Measurements from ENCODE around the gene YPEL4.

YPEL4 gene

DNA sequence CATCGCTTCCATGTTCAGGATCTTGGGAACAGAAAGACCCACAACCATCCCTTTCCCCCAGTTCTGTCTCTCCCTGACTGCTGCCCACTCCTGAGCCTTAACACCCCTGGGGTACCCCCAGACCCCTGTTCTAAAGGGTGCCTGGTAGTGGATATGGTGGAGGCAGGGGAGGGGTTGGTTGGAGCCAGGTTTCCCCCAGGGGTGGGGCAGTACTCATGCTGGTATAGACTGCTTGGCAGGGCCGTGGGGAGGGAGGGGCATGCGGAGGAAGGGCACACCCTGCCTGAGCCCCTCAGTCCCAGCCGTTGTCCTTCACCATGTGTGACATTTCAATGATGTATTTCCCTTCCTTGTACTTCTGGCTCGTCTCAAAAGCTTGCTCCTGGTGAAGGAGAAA lies 4.0 kb downstream of the YPEL4 start:
- H3K27ac ChIP-seq, result no peak overlapping the region
- H3K27me3 ChIP-seq (ENCODE audit: control insufficient read depth, insufficient read depth, low read length), result no peaks in the 10 kb centered on the region
- no peaks in the 10 kb centered on the region for H3K4me1 ChIP-seq
- no peak overlapping the region for H2AFZ ChIP-seq
- H3K79me2 ChIP-seq, result no peaks in the 10 kb centered on the region
- H3K9me3 ChIP-seq (ENCODE audit: control insufficient read depth, low read length), result no peaks in the 10 kb centered on the region
- TF ChIP-seq, protein P1, sequence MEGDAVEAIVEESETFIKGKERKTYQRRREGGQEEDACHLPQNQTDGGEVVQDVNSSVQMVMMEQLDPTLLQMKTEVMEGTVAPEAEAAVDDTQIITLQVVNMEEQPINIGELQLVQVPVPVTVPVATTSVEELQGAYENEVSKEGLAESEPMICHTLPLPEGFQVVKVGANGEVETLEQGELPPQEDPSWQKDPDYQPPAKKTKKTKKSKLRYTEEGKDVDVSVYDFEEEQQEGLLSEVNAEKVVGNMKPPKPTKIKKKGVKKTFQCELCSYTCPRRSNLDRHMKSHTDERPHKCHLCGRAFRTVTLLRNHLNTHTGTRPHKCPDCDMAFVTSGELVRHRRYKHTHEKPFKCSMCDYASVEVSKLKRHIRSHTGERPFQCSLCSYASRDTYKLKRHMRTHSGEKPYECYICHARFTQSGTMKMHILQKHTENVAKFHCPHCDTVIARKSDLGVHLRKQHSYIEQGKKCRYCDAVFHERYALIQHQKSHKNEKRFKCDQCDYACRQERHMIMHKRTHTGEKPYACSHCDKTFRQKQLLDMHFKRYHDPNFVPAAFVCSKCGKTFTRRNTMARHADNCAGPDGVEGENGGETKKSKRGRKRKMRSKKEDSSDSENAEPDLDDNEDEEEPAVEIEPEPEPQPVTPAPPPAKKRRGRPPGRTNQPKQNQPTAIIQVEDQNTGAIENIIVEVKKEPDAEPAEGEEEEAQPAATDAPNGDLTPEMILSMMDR (IDR thresholded peaks at IDR 0.05), result no peak
- H3K9ac ChIP-seq, result no peak overlapping the region
- H3K4me2 ChIP-seq (ENCODE audit: low read length), result no peak overlapping the region
- no peaks in the 10 kb centered on the region for H3K36me3 ChIP-seq (ENCODE audit: control insufficient read depth, insufficient read depth, low read length)
- no peak overlapping the region for H3K4me3 ChIP-seq (ENCODE audit: low read depth, low read length)

DNA sequence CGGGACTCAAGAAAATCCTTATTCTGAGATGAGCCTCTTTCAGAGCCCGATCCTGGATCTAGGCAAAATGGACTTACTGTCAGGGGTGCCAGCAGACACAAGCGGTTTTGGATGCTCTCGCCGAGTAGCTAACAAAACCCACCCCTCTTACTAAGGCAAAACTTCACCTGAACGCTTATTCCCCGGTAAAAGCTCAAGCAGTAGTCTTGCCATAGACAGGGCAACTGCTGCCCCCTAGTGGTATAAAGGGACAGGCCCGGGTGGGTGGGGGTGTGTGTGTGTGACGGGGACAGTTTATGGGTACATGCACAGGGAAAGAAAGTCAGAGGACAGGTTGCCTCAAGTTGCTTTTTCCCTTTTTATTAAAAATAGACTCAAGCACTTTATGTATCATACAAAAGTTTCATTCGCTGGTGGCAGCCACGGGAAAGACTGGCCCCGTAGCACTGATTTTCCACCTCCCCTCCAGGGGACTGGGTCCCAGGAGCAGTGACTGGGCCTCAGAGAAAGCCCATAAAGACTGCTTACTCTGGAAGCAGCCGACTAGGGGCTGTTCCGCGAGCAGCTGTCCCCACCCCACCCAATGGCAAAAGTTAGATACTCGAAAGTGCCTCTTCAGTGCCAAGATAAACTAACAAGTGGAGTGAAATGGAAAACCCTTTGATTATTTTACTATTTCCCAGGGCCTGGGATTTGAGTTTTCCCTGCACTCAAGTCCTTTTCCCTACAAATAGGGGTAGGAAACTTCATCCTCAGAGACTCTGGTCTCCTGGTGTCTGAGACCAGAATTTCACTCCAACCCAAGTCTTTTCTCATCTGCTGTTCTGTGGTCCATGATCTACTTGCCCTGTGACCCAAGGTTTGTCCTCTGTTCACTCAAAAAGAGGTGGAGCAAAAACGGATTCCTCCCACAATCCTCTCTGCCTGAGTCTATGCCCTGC lies 4.7 kb downstream of the YPEL4 start:
- no peak overlapping the region for H3K9ac ChIP-seq
- H3K36me3 ChIP-seq (ENCODE audit: control insufficient read depth, insufficient read depth, low read length), result no peaks in the 10 kb centered on the region
- no peaks in the 10 kb centered on the region for H3K79me2 ChIP-seq
- TF ChIP-seq, protein P1 (IDR thresholded peaks at IDR 0.05), result peak; percentile 67
- no peak overlapping the region for H3K27ac ChIP-seq
- no peak overlapping the region for H3K4me2 ChIP-seq (ENCODE audit: low read length)
- no peak overlapping the region for H2AFZ ChIP-seq
- H3K9me3 ChIP-seq (ENCODE audit: control insufficient read depth, low read length), result no peaks in the 10 kb centered on the region
- no peak overlapping the region for H3K4me3 ChIP-seq (ENCODE audit: low read depth, low read length)
- no peaks in the 10 kb centered on the region for H3K27me3 ChIP-seq (ENCODE audit: control insufficient read depth, insufficient read depth, low read length)
- no peaks in the 10 kb centered on the region for H3K4me1 ChIP-seq

DNA sequence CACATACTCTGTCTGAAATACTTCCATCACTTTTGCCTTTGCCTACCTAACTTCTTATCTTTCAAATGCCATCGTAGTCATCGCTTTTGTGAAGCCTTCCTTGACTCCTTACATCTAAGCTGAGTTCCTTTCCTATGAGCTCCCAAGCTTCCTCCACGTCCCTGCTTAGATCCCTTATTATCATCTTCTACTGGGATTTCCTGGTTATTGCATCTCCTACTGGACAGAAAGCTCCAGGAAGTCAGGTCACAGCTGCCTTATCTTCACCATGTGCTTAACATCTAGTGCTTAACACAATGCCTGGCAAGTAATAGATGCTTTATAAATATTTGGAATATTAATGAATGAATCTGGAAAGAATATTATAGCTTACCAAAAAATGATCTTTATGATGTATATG lies 5.9 kb downstream of the YPEL4 start:
- TF ChIP-seq, protein P1 (IDR thresholded peaks at IDR 0.05), result no peak
- Histone ChIP-seq H3K4me2 (ENCODE audit: low read length) (no peak overlapping the region), H3K4me1 (no peaks in the 10 kb centered on the region), H3K27me3 (ENCODE audit: control insufficient read depth, insufficient read depth, low read length) (no peaks in the 10 kb centered on the region), H2AFZ (no peak overlapping the region), H3K27ac (no peak overlapping the region), H3K9me3 (ENCODE audit: control insufficient read depth, low read length) (no peaks in the 10 kb centered on the region), H3K36me3 (ENCODE audit: control insufficient read depth, insufficient read depth, low read length) (no peaks in the 10 kb centered on the region), H3K9ac (no peak overlapping the region), H3K79me2 (no peaks in the 10 kb centered on the region), H3K4me3 (ENCODE audit: low read depth, low read length) (no peak overlapping the region)

DNA sequence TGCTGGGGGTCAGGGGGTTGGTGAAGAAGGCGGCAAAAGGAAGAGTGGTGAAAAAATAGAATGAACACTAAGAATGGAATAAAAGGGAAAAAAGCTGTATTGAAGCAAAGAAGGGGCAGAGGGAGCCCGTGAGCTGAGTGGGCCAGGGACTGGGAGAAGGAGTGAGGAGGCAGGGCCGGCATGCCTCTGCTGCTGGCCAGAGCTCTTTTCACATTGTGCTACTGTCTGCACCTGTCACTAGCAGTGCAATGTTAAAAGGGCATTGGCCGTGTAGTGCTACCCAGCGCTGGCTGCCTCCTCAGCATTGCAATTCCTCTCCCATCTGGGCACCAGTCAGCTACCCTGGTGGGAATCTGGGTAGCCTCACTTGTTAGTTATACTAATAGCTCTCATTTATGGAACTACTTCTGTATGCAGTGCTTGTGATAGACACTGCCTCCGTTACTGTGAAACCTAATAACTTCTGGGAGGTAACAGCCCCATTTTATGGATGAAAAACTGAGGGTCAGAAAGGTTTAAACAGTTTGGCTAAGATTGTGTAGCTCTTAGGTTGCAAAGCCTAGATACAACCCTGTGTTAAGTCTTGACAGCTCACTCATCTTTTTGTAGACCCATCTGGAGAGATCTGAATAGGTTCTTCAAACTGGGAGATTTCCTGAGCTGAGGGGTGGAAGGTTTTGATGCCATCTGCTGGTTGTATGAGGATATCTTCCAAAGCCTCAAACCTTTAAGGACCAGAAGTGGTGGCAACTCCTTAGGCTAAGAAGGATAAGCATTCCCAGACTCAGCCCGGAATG lies 8.5 kb downstream of the YPEL4 start:
- TF ChIP-seq, protein P1 (IDR thresholded peaks at IDR 0.05), result peak; percentile 32
- no peaks in the 10 kb centered on the region for H3K27me3 ChIP-seq (ENCODE audit: control insufficient read depth, insufficient read depth, low read length)
- no peaks in the 10 kb centered on the region for H3K79me2 ChIP-seq
- H3K4me2 ChIP-seq (ENCODE audit: low read length), result no peak overlapping the region
- H3K9me3 ChIP-seq (ENCODE audit: control insufficient read depth, low read length), result no peaks in the 10 kb centered on the region
- H3K4me3 ChIP-seq (ENCODE audit: low read depth, low read length), result no peak overlapping the region
- H3K4me1 ChIP-seq, result no peaks in the 10 kb centered on the region
- H3K27ac ChIP-seq, result no peak overlapping the region
- no peak overlapping the region for H2AFZ ChIP-seq
- H3K9ac ChIP-seq, result no peak overlapping the region
- no peaks in the 10 kb centered on the region for H3K36me3 ChIP-seq (ENCODE audit: control insufficient read depth, insufficient read depth, low read length)

Data from parathyroid adenoma (tissue), 2 donors.